DOHH2 (cell line): ENCODE results near the gene MIF.
"Not testable (repeated sequence)": the region's sequence is repeated elsewhere in the genome, so short reads cannot be mapped to it uniquely, and the experiment has no call there.

Experiments
- H3F3A ChIP-seq: fragments of 200-600 bp; sonication (generic), shearing (Covaris generic); 2 replicates; pipeline ENCODE4 v1.6.0; 2016; ENCODE audit warnings: antibody characterized with exemption, mild to moderate bottlenecking; ENCODE audit not compliant: control insufficient read depth, insufficient read depth
- H3K27ac ChIP-seq: fragments of 200-600 bp; sonication (generic); 2 replicates; pipeline ENCODE4 v1.5.1; 2014; ENCODE audit warnings: low read depth, mild to moderate bottlenecking, low read length, moderate library complexity
- H3K27me3 ChIP-seq: fragments of 200-600 bp; sonication (generic); 2 replicates; pipeline ENCODE4 v1.6.1; 2014; ENCODE audit warnings: mild to moderate bottlenecking, low read length, mixed read lengths; ENCODE audit not compliant: control insufficient read depth
- H3K36me3 ChIP-seq: fragments of 200-600 bp; sonication (generic); 2 replicates; pipeline ENCODE4 v1.6.1; 2014; ENCODE audit warnings: mild to moderate bottlenecking, low read length, moderate library complexity, mixed read lengths; ENCODE audit not compliant: control insufficient read depth
- H3K4me1 ChIP-seq: fragments of 200-600 bp; sonication (generic); 2 replicates; pipeline ENCODE4 v1.6.1; 2014; ENCODE audit warnings: mild to moderate bottlenecking, low read length, mixed read lengths; ENCODE audit not compliant: control insufficient read depth
- H3K4me2 ChIP-seq: fragments of 200-600 bp; sonication (generic); 2 replicates; pipeline ENCODE4 v1.6.0; 2014; ENCODE audit warnings: mild to moderate bottlenecking, low read length, moderate library complexity
- H3K4me3 ChIP-seq: fragments of 200-600 bp; sonication (generic); 2 replicates; pipeline ENCODE4 v1.5.1; 2014; ENCODE audit warnings: mild to moderate bottlenecking, low read length, mixed read lengths
- H3K79me2 ChIP-seq: fragments of 200-600 bp; sonication (generic); 2 replicates; pipeline ENCODE4 v1.6.1; 2014; ENCODE audit warnings: mild to moderate bottlenecking, low read length, mixed read lengths; ENCODE audit not compliant: control insufficient read depth
- H3K9me2 ChIP-seq: fragments of 200-600 bp; sonication (generic); replicated peaks from 2 replicates; pipeline ENCODE4 v1.6.1; 2014; ENCODE audit warnings: mild to moderate bottlenecking, low read length, mixed read lengths; ENCODE audit not compliant: control insufficient read depth
- H3K9me3 ChIP-seq: fragments of 200-600 bp; sonication (generic); 2 replicates; pipeline ENCODE4 v1.6.1; 2014; ENCODE audit warnings: antibody characterized with exemption, low read length, mixed read lengths; ENCODE audit not compliant: control insufficient read depth, insufficient read depth
- H4K20me1 ChIP-seq: fragments of 200-600 bp; sonication (generic); 2 replicates; pipeline ENCODE4 v1.6.0; 2014; ENCODE audit warnings: low read depth, mild to moderate bottlenecking, antibody characterized with exemption, low read length, moderate library complexity; ENCODE audit not compliant: control insufficient read depth, insufficient read depth
- CTCF ChIP-seq: fragments of 200-600 bp; sonication (generic); IDR thresholded peaks from one replicate; pipeline ENCODE4 v1.5.1; 2014; ENCODE audit warnings: antibody characterized with exemption, mild to moderate bottlenecking, low read depth, low read length; ENCODE audit not compliant: poor library complexity, severe bottlenecking
- EZH2phosphoT487 ChIP-seq: fragments of 200-600 bp; sonication (generic); IDR thresholded peaks from 2 replicates; pipeline ENCODE4 v1.6.1; 2017; ENCODE audit warnings: borderline replicate concordance, mild to moderate bottlenecking, antibody characterized with exemption, low read length, moderate library complexity, mixed read lengths

Gene MIF

DNA sequence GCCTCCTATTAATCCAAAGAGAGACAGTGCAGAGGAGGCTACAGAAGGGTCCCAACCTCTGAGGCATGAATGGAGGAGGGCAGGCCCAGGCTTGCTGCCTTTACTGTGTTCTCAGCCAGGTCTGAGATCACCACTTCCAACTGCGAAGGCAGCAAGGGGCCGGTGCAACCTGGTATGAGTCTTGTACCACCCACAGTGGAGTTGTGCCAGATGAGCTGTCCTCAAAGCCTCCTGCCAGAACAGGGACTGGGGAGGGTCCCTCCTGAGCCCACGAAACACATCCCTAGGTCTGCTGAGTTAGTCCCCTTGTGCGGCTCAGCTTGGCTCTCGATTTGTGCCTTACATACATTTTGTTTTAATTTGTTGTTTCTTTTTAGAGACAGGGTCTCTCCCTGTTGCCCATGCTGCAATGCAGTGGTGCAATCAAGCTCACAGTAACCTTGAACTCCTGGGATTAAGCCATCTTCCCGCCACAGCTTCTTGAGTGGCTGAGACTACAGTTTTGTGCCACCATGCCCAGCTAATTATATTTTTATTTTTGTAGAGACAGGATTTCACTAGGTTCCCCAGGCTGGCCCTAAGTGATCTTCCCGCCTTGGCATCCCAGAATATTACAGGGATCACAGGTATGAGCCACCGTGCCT, 9.3 kb downstream of the MIF start:
- peaks cover 13% of the 10 kb centered on the region for H3F3A ChIP-seq
- H3K36me3 ChIP-seq, result no peaks in the 10 kb centered on the region
- peaks cover 9% of the 10 kb centered on the region; the same call in 1 of the 2 replicates for H3K27me3 ChIP-seq
- no peak overlapping the region for H3K27ac ChIP-seq
- no peaks in the 10 kb centered on the region for H4K20me1 ChIP-seq
- H3K79me2 ChIP-seq, result no peaks in the 10 kb centered on the region
- H3K4me2 ChIP-seq, result no peak overlapping the region
- H3K4me1 ChIP-seq, result no peaks in the 10 kb centered on the region
- no peaks in the 10 kb centered on the region for H3K9me3 ChIP-seq
- no peak overlapping the region for H3K4me3 ChIP-seq
- H3K9me2 ChIP-seq, result no peaks in the 10 kb centered on the region
- TF ChIP-seq CTCF, result no peak
- no peak for TF ChIP-seq EZH2phosphoT487

DNA sequence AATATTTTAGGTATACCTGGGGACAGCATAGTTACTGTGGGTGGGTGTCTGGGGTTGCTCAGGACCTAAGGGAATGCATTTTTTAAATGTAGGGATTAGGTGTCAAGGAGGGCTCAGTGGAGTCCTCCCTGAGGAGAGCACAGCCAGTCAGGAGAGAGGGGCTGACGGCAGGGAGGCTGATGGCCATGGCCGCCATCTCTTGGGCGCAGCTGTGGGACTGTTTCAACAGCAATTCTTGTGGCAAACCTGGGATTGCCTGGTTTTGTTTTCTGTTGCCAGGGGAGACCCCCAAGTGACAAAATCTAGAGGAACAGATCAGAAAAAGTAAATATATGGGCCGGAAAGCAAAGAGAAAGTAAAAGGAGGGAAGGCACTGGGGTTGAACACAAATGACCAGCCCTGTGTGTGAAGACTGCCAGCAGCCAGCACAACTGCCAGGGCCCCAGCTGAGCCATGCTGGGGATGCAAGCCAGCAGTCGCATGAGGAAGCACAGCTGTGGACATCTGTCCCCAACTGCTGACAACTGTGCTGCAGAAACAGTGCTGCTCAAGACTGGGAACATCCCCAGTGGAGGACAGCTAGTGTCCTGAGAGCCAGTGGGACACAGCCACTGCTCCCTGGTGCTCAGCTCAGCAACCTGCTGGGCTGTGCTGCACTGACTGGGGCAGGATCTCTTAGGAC, 10.5 kb downstream of the MIF start:
- Histone ChIP-seq H3K9me2 (no peaks in the 10 kb centered on the region), H3K36me3 (no peaks in the 10 kb centered on the region), H3K27ac (no peak overlapping the region), H3K79me2 (no peaks in the 10 kb centered on the region), H3K4me1 (no peaks in the 10 kb centered on the region), H3K4me3 (no peak overlapping the region), H4K20me1 (no peaks in the 10 kb centered on the region), H3K27me3 (peaks cover 9% of the 10 kb centered on the region; the same call in 1 of the 2 replicates), H3F3A (peaks cover 3% of the 10 kb centered on the region; the same call in 1 of the 2 replicates), H3K4me2 (no peak overlapping the region), H3K9me3 (no peaks in the 10 kb centered on the region)
- TF ChIP-seq CTCF, result no peak

DNA sequence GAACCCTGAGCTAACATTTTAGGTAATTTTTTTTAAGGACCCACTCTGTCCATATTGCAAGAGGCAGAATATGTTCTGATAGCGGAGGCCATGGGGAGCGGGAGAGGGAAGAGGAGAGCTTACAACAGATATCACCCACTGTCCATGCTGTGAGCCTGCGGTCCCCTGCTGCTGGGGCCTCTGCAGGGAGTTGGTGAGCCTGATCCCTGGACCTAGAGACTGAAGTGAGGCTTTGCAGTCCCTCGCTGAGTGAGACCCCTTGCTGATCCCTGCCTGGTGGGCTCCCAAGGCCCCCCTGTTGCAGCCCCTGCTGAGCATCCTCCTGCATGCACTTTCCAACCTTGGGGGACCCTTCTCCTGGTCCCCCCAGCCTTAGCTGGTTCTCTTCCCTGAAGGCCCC, 12.5 kb downstream of the MIF start:
- H3K4me2 ChIP-seq, result no peak overlapping the region
- H3K27ac ChIP-seq, result no peak overlapping the region
- no peaks in the 10 kb centered on the region for H3K9me3 ChIP-seq

DNA sequence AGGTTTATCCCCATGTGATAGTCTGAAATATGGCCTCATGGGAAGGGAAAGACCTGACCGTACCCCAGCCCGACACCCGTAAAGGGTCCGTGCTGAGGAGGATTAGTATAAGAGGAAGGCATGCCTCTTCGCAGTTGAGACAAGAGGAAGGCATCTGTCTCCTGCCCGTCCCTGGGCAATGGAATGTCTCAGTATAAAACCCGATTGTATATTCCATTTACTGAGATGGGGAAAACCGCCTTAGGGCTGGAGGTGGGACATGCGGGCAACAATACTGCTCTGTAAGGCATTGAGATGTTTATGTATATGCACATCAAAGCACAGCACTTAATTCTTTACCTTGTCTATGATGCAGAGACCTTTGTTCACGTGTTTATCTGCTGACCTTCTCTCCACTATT, 13.2 kb downstream of the MIF start:
- not testable (repeated sequence) for H3K79me2 ChIP-seq, H3K4me3 ChIP-seq

More for the DNA sequence above, 12.5 kb downstream of the MIF start:
- peaks cover 9% of the 10 kb centered on the region for H3K4me1 ChIP-seq
- no peaks in the 10 kb centered on the region for H3K79me2 ChIP-seq
- H3K9me2 ChIP-seq, result no peaks in the 10 kb centered on the region
- peaks cover 9% of the 10 kb centered on the region; the same call in 1 of the 2 replicates for H3K27me3 ChIP-seq
- H3K4me3 ChIP-seq, result no peak overlapping the region
- H4K20me1 ChIP-seq, result no peaks in the 10 kb centered on the region
- no peak for TF ChIP-seq EZH2phosphoT487
- no peak for TF ChIP-seq CTCF
- no peaks in the 10 kb centered on the region for H3F3A ChIP-seq
- no peaks in the 10 kb centered on the region for H3K36me3 ChIP-seq

More for the DNA sequence above, 13.2 kb downstream of the MIF start:
- H3K4me2 ChIP-seq, H3K27me3 ChIP-seq, H3K9me2 ChIP-seq, H4K20me1 ChIP-seq, H3F3A ChIP-seq, H3K9me3 ChIP-seq, H3K36me3 ChIP-seq, H3K27ac ChIP-seq: not testable (repeated sequence)
- H3K4me1 ChIP-seq, result peaks cover 17% of the 10 kb centered on the region
